Measurements from ENCODE around the gene R3HCC1L.

DNA sequence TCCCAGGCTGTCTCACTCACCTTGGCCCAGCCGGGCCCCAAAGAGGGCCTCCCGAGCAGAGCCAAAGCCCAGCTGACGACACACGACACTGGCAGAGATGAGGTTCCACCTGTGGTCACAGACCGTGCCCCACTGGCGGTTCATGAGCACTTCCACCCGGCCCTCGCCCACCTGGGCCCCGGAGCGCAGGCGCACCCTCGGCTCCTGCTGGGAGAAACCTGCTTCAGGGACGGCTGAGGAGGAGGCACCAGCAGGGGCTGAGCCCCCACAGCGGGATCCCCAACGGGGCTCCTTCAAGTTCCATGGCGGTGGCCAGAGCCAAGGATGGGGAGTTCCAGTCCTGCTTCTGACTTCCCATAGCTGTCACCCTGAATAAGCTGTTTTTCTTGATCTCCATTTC is 123.5 kb downstream of the R3HCC1L start:
- TF ChIP-seq, protein P1, sequence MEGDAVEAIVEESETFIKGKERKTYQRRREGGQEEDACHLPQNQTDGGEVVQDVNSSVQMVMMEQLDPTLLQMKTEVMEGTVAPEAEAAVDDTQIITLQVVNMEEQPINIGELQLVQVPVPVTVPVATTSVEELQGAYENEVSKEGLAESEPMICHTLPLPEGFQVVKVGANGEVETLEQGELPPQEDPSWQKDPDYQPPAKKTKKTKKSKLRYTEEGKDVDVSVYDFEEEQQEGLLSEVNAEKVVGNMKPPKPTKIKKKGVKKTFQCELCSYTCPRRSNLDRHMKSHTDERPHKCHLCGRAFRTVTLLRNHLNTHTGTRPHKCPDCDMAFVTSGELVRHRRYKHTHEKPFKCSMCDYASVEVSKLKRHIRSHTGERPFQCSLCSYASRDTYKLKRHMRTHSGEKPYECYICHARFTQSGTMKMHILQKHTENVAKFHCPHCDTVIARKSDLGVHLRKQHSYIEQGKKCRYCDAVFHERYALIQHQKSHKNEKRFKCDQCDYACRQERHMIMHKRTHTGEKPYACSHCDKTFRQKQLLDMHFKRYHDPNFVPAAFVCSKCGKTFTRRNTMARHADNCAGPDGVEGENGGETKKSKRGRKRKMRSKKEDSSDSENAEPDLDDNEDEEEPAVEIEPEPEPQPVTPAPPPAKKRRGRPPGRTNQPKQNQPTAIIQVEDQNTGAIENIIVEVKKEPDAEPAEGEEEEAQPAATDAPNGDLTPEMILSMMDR (IDR thresholded peaks at IDR 0.05; ENCODE audit: poor library complexity), result no peak
- TF ChIP-seq EZH2phosphoT487 (IDR thresholded peaks at IDR 0.05; ENCODE audit: low read depth, severe bottlenecking, unreplicated experiment), result no peak
